NCI-H460 (cell line): Measurements from ENCODE around the gene OR13G1. TPM values are rescaled to one million over a fixed set of nuclear protein-coding genes. Genes with fewer than 3 reads are reported as not detected.
"Not testable (repeated sequence)": the region's sequence is repeated elsewhere in the genome, so short reads cannot be mapped to it uniquely, and the experiment has no call there.

Experiments used
- DNase-seq: peaks from one replicate; pipeline ENCODE4 v3.0.0-alpha.2; 2016; ENCODE audit warnings: low read depth; ENCODE audit errors: extremely low read depth
- polyA plus RNA-seq: library from polyadenylated mRNA; depleted of rRNA; stranded (reverse); fragments of >200 nt; gene quantifications from 2 replicates; pipeline ENCODE4 v1.2.3, GENCODE V29; 2014; cell fraction: nucleus; rRNA removed
- total RNA-seq: library from RNA; depleted of rRNA; stranded (reverse); fragments of >200 nt; shearing (Covaris generic); gene quantifications from 2 replicates; pipeline ENCODE4 v1.2.3, GENCODE V29; 2014; rRNA removed

OR13G1 gene, protein sequence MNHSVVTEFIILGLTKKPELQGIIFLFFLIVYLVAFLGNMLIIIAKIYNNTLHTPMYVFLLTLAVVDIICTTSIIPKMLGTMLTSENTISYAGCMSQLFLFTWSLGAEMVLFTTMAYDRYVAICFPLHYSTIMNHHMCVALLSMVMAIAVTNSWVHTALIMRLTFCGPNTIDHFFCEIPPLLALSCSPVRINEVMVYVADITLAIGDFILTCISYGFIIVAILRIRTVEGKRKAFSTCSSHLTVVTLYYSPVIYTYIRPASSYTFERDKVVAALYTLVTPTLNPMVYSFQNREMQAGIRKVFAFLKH
- not detected in 2 replicates for total RNA-seq
- not detected in 2 replicates for polyA plus RNA-seq

DNA sequence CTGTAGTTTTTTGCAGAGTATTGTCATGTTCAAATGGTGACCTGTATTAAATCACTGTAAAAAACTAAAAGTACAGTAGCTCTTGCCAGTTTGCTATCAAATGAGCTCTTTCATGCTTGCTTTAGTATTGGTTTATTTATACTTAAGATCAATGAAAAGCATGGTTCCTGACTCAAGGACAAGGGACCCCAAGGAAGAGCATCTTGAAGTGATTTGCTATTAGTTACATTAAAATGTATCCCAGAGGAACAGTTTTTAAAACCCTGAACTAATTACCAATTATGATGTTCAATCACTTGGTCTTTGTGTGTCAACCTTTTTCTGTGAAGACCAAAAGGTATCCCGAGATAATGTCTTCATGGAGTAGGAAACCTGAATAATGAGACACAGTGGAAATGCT is at the start of gene OR13G1:
Gene OR13G1, minus strand, starts transcription at position 101 of the 400 bp plus-strand sequence. CDS start 6,698 bp downstream, outside the sequence.
- DNase-seq: no peak

DNA sequence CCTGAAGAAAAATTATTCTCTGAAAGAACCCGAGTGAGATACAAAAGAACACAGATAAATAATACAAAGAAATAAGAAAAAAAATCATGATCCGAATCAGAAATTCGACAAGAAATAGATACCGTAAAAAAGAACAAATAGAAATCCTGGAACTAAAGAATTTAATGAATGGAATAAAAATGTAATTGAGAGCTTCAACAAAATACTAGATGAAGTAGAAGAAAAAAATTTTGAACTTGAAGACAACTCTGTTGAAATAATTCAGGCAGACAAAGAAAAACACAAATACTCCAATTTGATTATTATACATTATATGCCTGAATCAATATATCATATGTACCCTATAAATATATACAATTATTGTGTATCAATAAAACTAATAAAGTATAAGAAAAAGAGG is 41.7 kb upstream of the OR13G1 start:
- no peak for DNase-seq

DNA sequence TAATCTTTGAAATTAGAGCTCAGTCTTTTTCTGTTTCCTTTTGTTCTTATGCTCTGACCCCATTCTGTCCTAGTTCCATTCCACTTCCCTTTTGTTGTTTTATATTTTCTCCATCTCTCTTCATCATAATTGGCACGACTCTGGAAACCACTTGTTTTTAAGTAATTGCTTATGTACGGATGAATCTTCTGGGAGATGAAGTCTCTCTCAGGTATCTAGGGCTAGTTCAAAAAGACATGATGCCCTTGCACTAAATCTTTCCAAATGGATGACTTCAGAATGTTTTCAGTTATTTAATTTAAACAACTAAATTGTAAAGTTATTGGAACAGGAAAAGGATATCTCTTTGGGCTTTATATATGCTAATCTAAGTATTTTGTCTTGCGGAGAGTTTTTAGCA is 37.0 kb upstream of the OR13G1 start, which contains the start of gene OR6F1:
Gene OR6F1, minus strand, starts transcription at position 101 of the 400 bp plus-strand sequence. CDS start 3,891 bp downstream, outside the sequence.
- no peak for DNase-seq

DNA sequence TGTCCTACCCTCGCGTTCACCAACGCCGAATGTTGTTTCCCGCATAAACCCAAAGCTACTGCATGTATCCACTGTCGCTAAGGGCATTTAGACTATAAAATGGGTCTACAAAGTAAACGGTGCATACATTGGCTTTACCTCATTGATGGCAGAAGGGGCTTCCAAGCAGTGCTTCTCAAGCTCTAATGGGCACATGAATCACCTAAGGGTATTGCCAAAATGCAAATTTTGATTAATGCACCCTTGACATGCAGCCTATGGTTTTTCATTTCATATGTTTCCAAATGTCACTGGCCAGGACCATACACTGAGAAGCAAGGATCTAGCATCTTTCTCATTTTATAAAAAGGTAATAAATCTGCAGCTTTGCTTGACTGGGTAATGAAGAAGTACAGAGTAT is 34.2 kb upstream of the OR13G1 start:
- DNase-seq: no peak

DNA sequence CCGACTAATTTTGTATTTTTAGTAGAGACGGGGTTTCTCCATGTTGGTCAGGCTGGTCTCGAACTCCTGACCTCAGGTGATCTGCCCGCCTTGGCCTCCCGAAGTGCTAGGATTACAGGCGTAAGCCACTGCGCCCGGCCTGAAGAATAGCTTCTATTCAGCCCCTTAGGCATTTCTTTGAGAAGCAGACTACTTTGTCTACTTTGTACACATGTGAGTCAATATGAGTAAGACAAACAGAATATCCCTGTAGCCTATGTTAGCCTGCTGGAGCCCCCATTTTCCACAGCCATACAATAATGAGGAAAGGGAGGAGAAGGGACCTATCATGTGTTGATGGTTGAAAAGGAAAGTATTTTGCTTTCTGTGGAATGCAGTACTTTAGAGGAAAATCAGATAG is 31.1 kb upstream of the OR13G1 start:
- DNase-seq: not testable (repeated sequence)

DNA sequence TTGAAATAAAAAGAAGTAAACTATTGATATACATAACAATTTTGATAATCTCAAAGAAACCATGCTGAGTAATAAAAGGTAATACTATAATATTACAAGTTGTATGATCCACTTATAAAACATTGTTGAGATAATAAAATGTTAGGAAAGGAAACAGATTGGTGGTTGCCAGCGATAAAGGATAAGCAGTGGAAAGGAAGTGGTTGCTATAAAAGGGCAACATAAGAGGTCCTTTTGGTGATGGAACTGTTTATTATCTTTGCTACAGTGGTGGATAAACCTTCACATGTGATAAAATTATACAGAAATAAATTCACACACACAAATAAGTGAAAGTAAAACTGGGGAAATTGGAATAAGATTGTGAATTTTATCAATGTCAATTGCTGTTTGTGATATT is 21.8 kb upstream of the OR13G1 start:
- no peak for DNase-seq

DNA sequence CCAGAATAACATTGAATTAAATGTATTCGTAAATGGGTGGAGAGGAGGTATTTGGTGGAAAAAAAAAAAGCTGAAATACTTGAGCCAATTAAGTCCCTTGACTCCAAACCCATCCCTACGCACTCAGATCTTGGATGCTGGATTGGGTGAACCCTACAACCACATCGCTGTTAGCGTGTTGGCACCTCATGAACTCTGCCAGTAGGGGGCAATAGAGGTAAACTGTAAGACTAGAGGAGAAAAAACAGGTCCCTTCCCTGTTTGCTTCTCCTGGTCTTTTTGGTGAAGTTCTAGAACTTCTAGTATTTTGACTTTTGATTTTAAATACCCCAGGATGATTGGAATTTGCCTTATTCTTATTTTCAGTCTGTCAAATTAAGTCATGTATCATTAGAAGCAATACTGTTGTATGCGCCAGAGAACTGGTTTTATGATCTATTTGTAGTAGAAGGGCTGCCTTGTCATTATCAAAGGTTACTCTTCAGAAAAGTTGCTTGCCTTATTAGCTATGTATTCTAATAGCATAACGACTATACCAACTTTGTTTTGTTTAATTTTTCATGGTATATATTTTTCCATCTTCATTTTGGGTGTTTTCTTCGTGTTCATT is 1.9 kb upstream of the OR13G1 start:
- DNase-seq: peak; percentile 48

DNA sequence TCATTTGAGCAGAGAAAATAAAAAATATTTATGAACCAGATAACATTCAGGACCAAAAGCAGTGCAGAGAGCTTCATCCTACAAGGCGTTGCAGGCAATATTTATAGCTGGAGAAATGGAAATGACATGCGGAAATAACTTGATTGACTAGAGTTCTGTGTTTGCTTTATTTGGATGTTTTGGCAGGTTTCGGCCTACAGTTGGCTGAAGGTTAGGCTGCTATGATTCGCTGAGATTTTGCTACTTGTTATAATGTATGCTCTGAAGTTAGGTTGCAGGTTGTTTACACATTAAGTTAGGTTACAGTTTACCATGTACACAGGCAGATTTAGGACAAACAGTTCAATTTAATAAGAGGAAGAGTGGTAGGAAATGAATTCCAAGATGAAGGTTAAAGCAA is 632 bp upstream of the OR13G1 start:
- no peak for DNase-seq

DNA sequence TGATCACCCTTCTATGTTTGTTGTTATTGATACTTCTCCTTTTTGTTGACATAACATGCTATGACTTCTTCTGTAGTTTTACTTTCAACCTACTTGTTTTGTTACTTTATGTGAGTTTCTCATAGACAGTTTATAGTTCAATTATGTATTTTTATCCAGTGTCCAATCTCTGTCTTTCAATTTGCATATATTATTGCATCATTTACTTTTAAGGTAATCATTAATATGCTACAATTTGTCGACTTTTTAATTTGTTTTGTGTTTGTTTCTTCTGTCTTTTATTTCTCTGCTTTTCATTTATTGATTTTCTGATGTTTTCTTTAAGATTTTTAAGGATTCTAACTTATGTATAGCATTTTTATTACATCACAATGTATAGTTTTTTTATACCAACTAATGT is 10.3 kb downstream of the OR13G1 start:
- DNase-seq: no peak

DNA sequence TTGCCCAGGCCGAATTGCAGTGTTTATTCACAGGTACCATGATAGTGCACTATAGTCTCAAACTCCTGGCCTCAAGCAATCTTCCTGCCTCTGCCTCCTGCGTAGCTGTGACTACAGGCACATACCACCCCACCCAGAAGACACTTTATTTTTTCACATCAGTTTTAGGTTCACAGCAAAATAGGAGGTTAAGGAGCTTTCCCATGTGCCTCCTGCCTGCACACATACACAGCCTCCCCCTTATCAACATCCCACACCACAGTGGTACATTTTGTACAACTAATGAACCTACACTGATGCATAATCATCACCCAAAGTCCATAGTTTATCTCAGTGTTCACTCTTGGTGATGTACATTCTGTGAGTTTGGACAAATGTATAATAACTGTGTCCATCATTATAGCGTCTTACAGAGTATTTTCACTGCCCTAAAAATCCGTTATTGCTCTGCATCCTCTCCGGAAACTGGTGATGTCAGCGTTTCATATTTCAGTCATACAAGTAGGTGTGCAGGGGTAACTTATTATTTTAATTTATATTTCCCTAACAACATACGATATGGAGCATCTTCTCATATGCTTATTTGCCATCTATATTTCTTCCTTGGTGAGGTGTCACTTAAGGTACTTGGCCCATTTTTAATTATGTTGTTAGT is 23.2 kb downstream of the OR13G1 start:
- DNase-seq: no peak

DNA sequence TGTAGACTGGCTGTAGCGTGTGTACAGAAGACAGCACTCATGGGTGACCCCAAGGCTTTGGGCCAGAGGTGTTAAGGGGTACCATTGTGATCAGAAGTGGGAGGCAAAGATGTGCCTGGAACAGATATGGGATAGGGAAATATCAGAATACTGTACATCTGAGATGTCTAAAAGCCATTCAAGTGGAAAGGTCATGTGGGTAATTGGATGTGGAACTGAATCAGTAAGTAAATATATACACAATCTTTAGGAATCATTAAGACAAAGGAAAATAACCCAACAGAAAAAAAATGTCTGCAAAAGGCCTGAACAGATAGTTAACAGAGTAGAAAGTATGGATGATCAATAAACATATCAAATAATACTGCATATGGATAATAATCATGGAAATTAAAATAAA is 26.5 kb downstream of the OR13G1 start:
- DNase-seq: no peak

DNA sequence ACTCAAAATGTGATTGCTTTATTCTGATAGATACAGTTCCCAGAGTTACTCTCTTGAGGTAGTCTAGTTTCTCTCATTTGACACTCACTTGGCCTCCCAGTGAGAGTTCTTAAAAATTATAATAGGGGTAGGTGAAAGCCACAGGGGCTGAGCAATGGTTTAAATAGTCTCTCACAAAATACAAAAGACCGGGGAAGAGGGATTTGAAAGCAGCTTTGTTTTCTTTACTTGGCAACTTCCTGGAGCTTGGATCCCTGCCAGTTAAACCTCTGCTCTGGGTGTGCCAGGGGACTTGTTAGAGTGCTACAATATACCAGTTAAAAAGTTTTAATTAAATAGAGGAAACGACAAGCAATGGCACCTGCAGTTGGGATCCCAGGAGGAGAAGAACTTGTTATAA is 31.7 kb downstream of the OR13G1 start:
- no peak for DNase-seq

DNA sequence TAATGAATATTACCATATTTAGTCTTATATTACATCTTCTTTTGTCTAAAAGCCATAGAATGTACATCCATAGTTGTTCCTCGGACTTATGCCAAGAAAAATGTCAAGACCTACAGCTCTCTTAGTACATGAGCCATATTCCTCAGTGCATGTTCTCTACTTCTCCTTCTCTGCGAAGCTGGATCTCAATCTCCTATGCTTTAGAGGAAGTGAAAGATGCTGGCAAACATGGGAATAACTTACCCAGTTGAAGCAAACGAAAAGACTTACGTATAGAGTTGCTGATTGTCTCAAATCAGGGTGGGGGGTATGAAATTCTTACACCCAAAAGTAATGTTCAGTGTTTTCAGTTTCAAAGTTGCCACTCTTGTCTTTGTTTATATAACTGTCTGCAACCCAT is 32.7 kb downstream of the OR13G1 start:
- DNase-seq: no peak

DNA sequence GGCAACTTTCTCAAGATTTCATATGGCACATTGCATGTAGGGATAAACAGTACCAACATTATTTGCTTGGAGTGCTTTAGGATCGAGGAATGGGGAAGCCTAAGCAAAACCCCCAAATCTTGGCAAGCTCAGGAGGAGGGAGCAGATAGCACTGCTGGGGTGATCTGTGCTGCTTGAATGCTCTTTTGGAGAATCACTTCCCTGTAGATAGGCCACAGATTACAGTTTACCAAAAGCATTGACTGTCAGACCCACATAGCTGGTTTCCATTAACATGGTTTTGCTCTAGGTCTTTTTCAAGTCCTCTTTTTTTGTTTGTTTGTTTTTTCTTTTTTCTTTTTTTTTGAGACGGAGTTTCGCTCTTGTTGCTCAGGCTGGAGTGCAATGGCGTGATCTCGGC is 36.8 kb downstream of the OR13G1 start:
- no peak for DNase-seq

DNA sequence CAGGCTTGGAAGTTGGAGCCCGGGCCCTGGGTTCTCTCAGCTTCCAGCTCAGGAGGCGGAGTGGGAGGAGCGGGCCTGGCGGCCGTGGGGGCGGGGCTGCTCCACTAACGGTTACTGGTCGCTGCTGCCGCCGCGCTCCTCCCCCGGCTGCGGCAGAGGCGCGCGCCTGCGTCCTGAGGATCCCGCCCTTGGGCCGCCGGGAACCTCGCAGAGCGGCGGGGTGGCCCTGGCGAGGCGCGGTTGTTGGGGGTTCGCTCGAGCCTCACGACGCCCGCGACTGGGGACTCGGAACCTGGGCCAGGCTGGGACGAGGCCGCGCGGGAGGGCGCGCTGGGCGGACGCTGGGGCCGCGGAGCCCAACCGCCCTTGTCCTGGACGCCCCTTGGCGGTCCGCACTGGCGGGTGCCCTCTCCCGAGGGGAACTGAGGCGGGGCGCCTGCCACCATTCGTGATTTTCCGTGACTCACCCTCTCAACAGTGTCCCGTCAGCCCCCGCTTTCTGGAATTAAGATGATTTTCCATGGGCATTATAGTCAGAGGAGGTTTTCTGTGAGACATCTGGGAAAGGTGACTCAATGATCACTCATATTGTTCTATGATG is 40.1 kb downstream of the OR13G1 start:
- DNase-seq: no peak

DNA sequence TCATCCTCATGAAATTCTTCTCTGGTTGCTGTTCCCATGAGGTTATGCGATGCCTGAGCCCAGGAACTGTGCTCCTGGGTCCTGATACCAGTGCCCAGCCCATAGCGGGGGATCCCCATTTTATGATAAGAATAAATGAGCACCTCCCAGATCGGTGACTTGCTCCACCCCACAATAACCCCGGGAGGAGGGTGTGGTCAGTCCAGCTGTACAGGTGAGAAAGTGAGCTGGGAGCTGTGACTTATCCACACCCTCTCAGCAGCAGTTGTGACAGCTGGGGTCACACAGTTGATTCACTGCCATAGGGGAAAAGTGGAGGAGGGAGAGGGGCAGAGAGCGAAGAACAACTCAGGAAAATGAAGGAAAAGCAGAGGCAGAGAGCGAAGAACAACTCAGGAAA is 40.8 kb downstream of the OR13G1 start:
- DNase-seq: no peak

DNA sequence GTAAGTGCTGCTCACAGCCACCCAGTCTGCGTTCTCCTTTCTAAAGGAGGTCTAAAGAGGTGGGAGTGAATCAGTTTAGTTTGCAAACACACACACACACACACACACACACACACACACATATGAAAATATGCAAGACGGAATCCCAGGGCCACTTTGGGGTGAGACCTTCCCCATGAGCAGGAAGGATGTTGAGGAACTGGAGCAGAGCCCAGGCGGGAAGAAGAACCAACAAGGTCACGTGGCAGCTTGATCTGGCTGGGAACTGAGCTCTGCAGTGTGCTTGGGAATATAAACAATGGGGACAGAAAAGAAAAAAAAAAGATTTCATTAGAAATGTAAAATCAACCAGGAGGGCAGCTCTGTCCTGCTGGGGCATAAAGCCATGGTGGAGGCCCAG is 41.5 kb downstream of the OR13G1 start:
- no peak for DNase-seq

DNA sequence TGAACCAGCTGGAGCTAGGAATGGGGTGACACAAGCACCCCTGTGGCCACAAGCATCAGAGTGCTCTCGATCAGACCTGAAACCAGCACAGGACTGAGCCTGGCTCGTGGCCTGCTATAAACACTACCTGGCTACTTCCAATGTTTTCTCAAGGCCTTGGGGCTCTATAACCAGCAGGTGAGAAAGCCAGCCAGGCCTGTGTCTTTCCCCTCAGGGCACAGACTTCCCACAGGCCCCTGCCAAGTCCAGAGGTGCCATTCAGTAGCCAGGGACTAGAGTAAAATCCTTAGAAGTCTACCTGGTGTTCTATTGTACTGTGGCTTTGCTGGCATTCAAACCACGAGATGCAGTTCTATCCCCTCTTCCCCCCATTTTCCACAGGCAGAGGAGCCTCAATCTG is 51.6 kb downstream of the OR13G1 start:
- DNase-seq: no peak
